C4-2B (cell line): Measurements from ENCODE around the gene LRRC3.

ENCODE experiments used
- CTCF ChIP-seq: fragments of 450-650 bp; conservative IDR thresholded peaks from 2 replicates; pipeline ENCODE4 v1.5.1; 2017; ENCODE audit warnings: mild to moderate bottlenecking
- ZFX ChIP-seq: fragments of 450-650 bp; IDR thresholded peaks from 2 replicates; pipeline ENCODE4 v1.6.1; 2017

- TF ChIP-seq CTCF (no peak), ZFX (no peak)
Measured at GRCh38 chr21:44431300-44431699, 24.0 kb upstream of the LRRC3 start.
